Esophagus squamous epithelium (tissue), 5 donors: ENCODE measurements around the gene ADARB2. TPM values are rescaled to one million over a fixed set of nuclear protein-coding genes. Genes with fewer than 3 reads are reported as not detected.

Experiments
- DNase-seq: peaks from one replicate; lab custom pipeline; 2025; lab: John Stamatoyannopoulos, UW
- H3K27ac ChIP-seq, 4 donors: fragments of 200-600 bp; sonication (generic); one replicate each; pipeline ENCODE4 v1.5.1; 2016 to 2019; ENCODE audit warnings: mild to moderate bottlenecking in 1 of 4
- H3K27me3 ChIP-seq, 4 donors: fragments of 200-600 bp; sonication (generic); 1 replicate in 3 of 4; 2 replicates in 1 of 4; pipeline versions ENCODE4 v1.5.1 to v1.6.0; 2017 to 2021; ENCODE audit warnings: antibody characterized with exemption in 1 of 4
- H3K36me3 ChIP-seq, 3 donors: fragments of 200-600 bp; sonication (generic); one replicate each; pipeline ENCODE4 v1.5.1; 2016 to 2019
- H3K4me1 ChIP-seq, 3 donors: fragments of 200-600 bp; sonication (generic); one replicate each; pipeline ENCODE4 v1.5.1; 2017 to 2019
- H3K4me3 ChIP-seq, 4 donors: fragments of 200-600 bp; sonication (generic); 1 replicate in 3 of 4; 2 replicates in 1 of 4; pipeline ENCODE4 v1.5.1; 2016 to 2019; ENCODE audit warnings: mild to moderate bottlenecking in 2 of 4, moderate library complexity in 1 of 4
- H3K9me3 ChIP-seq, 3 donors: fragments of 200-600 bp; sonication (generic); one replicate each; pipeline ENCODE4 v1.5.1; 2016 to 2019
- CTCF ChIP-seq, 6 experiments: fragments of 450-650 bp in 4 of 6; fragments of 200-600 bp in 2 of 6; sonication (generic) in 2 of 6; IDR thresholded peaks; one replicate each; pipeline ENCODE4 v1.5.1; 2016 to 2019; ENCODE audit warnings: antibody characterized with exemption in 6 of 6, mild to moderate bottlenecking in 4 of 6, moderate library complexity in 4 of 6
- POLR2A ChIP-seq, 4 donors: fragments of 450-650 bp; IDR thresholded peaks; one replicate each; pipeline ENCODE4 v1.6.1; 2017; ENCODE audit warnings: antibody characterized with exemption in 4 of 4, mild to moderate bottlenecking in 4 of 4, moderate library complexity in 3 of 4
- WGBS, 2 donors: methylation state at CpG; one replicate each; pipeline ENCODE4 v1.1.5; 2018; 5-methylcytosine and 5-hydroxymethylcytosine counted together
- intact Hi-C: fragments of 100-400 bp; cut with DNase I; formaldehyde crosslinking; loops from one replicate; pipeline ENCODE4 v1.15.0; 2022
- total RNA-seq, 4 donors: library from RNA; depleted of rRNA; stranded (reverse); fragments of >200 nt; gene quantifications; one replicate each; pipeline ENCODE4 v1.1.0, GENCODE V29; 2016
- donor health status: DM: yes; HTN: yes; CAD: no.

ADARB2 gene
- total RNA-seq, 4 donors from 2014 or later: 0.21 to 3.5 (median 1.5) TPM

GRCh38 chr10:1200866-1201807, 536.2 kb downstream of the ADARB2 start:
- H3K36me3 ChIP-seq: no peaks in the 10 kb centered on the region
- no peaks in the 10 kb centered on the region for H3K4me1 ChIP-seq
- intact Hi-C loops: no loop called here
- 85 to 88% methylated on average over 15 to 26 of the region's 27 CpGs for WGBS, 2 donors
- no peak for DNase-seq
- H3K27me3 ChIP-seq: peaks cover 0 to 19% (median 0%) of the 10 kb centered on the region in 4 donors
- no peak overlapping the region for H3K4me3 ChIP-seq
- no peaks in the 10 kb centered on the region for H3K9me3 ChIP-seq
- TF ChIP-seq POLR2A (IDR thresholded peaks at IDR 0.05) (no peak), CTCF (IDR thresholded peaks at IDR 0.05) (no peak)
- no peak overlapping the region for H3K27ac ChIP-seq

- 85 to 86% methylated on average over 10 to 20 of the region's 24 CpGs for WGBS, 2 donors
- DNase-seq: no peak
- H3K36me3 ChIP-seq: no peaks in the 10 kb centered on the region
These were observed 537.2 kb downstream of the ADARB2 start for GRCh38 chr10:1199897-1200721.

GRCh38 chr10:1199345-1199673, 538.0 kb downstream of the ADARB2 start:
- intact Hi-C loops: no loop called here
- WGBS, 2 donors: 80% methylated on average over 4 of the region's 17 CpGs; no CpG with 5 or more reads in 1 of the 2 donors
- no peaks in the 10 kb centered on the region for H3K4me1 ChIP-seq
- peaks cover 0 to 19% (median 0%) of the 10 kb centered on the region in 4 donors for H3K27me3 ChIP-seq
- no peaks in the 10 kb centered on the region for H3K9me3 ChIP-seq
- no peak for DNase-seq
- no peak overlapping the region for H3K4me3 ChIP-seq
- no peak overlapping the region for H3K27ac ChIP-seq
- TF ChIP-seq POLR2A (IDR thresholded peaks at IDR 0.05): no peak
- no peak for TF ChIP-seq CTCF (IDR thresholded peaks at IDR 0.05)
- H3K36me3 ChIP-seq: no peaks in the 10 kb centered on the region

More at GRCh38 chr10:1199897-1200721, 537.2 kb downstream of the ADARB2 start:
- intact Hi-C loops: no loop called here
- TF ChIP-seq POLR2A (IDR thresholded peaks at IDR 0.05): no peak
- TF ChIP-seq CTCF (IDR thresholded peaks at IDR 0.05): no peak
- peaks cover 0 to 19% (median 0%) of the 10 kb centered on the region in 4 donors for H3K27me3 ChIP-seq
- no peaks in the 10 kb centered on the region for H3K9me3 ChIP-seq
- no peak overlapping the region for H3K4me3 ChIP-seq
- no peak overlapping the region for H3K27ac ChIP-seq
- H3K4me1 ChIP-seq: no peaks in the 10 kb centered on the region

GRCh38 chr10:1198453-1199344, 538.6 kb downstream of the ADARB2 start:
- Histone ChIP-seq H3K4me1 (no peaks in the 10 kb centered on the region), H3K9me3 (no peaks in the 10 kb centered on the region), H3K27me3 (peaks cover 0 to 19% (median 0%) of the 10 kb centered on the region in 4 donors), H3K27ac (no peak overlapping the region), H3K4me3 (no peak overlapping the region), H3K36me3 (no peaks in the 10 kb centered on the region)
- TF ChIP-seq CTCF (IDR thresholded peaks at IDR 0.05) (no peak), POLR2A (IDR thresholded peaks at IDR 0.05) (no peak)
- DNase-seq: no peak
- 84 to 87% methylated on average over 12 to 13 of the region's 20 CpGs for WGBS, 2 donors
- intact Hi-C loops: no loop called here
